NCI-H1105 (cell line): ENCODE measurements around the gene ZNF367.

Experiments used
- DNase-seq: peaks from one replicate; lab custom pipeline; 2025; lab: John Stamatoyannopoulos, UW

Gene ZNF367

DNA sequence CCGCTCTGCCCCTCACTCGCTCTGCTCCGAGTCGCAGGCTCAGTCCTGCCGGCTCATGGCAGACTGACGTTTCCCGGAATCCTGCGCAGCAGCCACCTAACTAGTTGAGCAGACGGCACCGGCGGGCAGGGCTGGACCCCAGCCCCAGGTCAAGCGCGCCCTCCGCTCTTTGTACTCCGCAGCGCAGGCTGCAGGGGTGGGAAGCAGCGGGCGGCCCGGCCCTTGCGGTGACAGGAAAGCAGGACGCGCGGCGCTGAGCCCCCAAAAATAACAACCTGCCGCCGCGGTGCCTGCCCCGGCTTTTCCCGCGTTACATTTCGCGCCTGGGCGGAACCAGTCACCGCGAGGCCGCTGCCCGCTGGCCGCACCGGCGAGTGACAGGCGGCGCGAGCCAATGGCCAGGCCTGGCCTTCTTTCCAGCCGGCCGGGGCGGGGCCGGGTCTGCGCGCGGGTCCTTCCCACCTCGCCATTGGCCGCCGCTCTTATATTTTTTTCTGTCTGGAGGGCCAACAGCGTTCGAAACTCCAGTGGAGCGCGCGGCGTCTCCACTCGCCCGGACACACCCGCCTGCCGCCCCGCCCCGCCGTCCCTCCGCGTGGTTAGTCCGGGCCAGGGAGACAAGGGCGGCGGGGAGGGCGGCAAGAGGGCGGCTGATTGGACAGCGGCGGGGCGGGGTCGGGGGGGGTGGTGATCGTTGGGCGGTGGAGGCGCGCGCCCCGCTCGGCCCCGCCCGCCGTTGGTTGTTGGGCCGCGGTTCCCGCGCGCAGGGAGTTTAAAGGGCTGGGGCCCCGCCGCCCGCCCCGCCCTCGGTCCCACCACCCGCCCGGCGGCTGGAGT lies at the start of gene ZNF367:
TSS of gene ZNF367 (minus strand) at position 288 of the 837 bp plus-strand sequence. CDS start 338 bp downstream, outside the sequence.
- DNase-seq, result peak; percentile 95

DNA sequence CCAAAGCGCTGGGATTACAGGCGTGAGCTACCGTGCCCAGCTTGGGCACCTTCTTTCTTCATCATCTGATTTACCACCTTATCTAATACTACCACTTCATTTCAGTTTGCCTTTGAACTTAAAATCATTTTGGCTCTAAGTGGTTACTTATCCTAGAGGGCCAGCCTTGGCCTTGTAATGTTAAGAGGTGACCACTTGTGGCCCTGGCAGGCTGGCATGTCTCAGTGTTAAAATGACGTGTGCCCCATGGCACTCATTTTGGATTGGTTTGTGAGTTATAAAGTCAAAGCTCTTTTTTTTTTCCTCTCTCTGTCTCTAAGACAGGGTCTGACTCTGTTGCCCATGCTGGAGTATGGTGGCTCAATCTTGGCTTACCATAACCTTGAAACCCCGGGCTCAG lies 49.6 kb upstream of the ZNF367 start:
- no peak for DNase-seq

GRCh38 chr9:96464426-96464825 lies 46.3 kb upstream of the ZNF367 start:
- DNase-seq, result no peak

- no peak for DNase-seq
Measured at GRCh38 chr9:96462541-96462940, 44.4 kb upstream of the ZNF367 start.

- DNase-seq, result no peak
Measured at GRCh38 chr9:96461336-96461735, 43.2 kb upstream of the ZNF367 start.

- DNase-seq, result no peak
Measured at GRCh38 chr9:96460882-96461281, 42.7 kb upstream of the ZNF367 start.

GRCh38 chr9:96460470-96460869 lies 42.3 kb upstream of the ZNF367 start:
- DNase-seq, result no peak

DNA sequence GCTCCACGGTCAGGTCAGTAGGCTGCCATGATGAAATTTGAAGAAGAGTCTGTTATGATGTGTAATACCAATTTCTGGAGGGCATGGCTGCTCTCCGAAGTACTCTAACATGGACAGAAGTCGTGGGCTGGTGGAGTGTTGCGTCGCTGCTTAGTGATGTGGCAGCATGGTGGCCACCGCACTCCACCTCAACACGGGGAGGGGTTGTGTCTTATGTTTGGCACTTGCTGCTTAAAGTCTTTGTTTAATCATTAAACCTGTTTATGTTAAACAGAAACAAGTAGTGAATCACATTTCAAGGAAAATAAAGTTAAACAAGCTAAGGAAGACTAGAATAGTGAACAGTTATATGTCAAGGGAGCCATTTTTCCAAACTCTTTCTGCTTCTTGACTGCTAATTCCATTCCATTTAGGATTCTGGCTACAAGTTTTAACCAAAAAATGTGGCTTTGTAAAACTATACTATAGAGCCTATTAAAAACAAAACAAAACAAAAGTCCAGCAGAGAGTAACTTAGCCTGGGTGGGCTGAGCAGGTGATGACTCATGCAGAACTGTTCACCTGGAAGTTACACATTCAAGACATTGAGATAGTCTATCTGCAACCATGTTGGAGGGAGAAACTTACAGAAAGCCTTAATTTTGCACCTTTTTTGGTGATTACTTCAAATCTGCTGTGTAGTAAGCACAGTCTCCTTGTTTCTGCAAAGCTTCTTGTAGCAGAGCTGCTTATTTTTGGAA lies 41.3 kb upstream of the ZNF367 start:
- no peak for DNase-seq

- no peak for DNase-seq
Measured at GRCh38 chr9:96458226-96458625, 40.1 kb upstream of the ZNF367 start.

DNA sequence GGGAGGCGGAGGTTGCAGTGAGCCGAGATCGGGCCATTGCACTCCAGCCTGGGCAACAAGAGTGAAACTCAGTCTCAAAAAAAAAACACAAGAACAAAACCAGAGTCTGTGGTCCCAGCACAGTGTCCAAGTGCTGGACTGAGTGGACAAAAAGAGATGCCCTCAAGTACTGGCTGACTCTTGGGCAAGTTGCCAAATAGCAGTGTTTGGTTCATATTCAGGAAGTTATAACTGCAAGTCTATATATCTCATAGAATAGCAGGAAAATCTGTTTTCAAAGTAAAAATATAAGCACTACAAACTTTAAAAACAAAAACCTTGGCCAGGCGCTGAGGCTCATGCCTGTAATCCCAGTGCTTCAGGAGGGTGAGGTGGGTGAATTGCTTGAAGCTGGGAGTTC lies 39.1 kb upstream of the ZNF367 start:
- DNase-seq, result no peak

GRCh38 chr9:96453625-96454024 lies 35.5 kb upstream of the ZNF367 start:
- no peak for DNase-seq

- no peak for DNase-seq
Measured at GRCh38 chr9:96450613-96451528, 32.7 kb upstream of the ZNF367 start.

DNA sequence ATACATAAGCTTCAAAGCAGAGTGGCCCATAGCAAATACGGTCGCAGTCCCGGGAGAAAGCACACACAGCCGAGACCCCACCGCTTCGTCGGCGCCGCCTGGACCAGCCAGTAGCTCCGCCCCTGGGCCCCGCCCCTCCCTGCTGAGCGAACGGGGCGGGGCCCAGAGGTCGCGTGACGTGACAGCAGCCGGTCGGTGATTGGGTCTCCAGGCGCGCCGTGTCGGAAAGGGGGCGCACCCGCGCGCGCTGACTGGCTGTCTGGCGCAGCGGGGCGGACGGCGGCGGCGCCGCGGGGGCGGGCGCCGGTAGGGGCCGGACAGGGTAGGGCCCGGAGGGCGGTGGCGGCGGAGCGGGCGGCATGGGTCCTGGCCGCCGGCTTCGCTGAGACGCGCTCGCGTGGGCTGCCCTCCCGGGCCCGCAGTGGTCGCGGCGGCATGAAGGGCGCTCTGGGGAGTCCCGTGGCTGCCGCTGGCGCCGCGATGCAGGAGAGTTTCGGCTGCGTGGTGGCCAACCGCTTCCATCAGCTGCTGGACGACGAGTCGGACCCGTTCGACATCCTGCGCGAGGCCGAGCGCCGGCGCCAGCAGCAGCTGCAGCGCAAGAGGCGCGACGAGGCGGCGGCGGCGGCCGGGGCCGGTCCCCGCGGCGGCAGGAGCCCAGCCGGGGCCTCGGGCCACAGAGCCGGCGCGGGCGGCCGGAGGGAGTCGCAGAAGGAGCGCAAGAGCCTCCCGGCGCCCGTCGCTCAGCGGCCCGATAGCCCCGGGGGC lies 31.9 kb upstream of the ZNF367 start, which contains the start of gene HABP4:
TSS of gene HABP4 (plus strand) at position 325 of the 768 bp plus-strand sequence. CDS start at position 436, 111 bp downstream.
- DNase-seq, result peak; percentile 97

GRCh38 chr9:96449523-96449844 lies 31.3 kb upstream of the ZNF367 start:
- DNase-seq, result no peak

DNA sequence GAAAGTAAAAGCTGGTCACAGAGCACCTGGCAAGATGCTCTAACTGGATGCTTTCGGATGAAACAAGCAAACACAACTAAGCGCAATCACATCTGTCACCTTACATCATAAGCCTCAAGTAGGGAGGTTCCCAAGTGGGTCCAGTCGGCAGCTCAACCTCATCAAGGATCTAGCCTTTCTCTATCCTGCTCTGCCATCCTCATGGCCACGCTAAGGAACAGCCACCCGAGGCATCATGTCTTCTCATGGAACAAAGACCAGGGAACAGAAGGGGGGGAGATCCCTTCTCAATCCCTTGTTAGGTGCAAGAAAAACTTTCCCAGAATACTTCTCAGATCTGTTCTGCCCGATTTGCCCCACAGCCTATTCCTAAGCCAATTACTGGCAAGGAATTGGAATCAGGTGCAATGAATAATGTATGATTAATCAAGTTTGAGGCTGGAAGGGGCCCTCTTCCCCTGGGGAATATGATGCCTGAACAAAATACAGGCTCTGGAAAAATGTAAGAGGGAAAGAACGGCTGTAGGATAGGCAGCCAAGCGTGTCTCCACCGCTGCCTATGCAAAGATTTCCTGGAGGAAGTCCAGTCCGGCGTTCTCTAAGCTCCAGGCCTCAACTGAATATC lies 30.5 kb upstream of the ZNF367 start:
- DNase-seq, result no peak

GRCh38 chr9:96447406-96447805 lies 29.2 kb upstream of the ZNF367 start:
- no peak for DNase-seq

DNA sequence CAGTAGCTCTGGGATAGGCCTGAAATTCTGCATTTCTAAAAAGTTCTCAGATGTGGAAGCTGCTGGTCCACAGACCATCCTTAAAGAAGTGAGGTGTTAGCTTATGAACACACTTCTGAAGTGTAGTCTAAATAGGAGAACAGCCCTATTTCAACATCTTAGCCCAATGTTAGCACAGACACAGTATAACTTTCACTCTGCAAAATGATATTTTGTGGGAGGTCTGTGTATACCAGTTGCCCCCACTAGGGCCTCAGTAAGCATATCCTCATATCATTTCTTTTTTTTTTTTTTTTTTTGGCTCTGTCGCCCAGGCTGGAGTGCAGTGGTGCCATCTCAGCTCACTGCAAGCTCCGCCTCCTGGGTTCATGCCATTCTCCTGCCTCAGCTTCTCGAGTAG lies 24.3 kb upstream of the ZNF367 start:
- no peak for DNase-seq

DNA sequence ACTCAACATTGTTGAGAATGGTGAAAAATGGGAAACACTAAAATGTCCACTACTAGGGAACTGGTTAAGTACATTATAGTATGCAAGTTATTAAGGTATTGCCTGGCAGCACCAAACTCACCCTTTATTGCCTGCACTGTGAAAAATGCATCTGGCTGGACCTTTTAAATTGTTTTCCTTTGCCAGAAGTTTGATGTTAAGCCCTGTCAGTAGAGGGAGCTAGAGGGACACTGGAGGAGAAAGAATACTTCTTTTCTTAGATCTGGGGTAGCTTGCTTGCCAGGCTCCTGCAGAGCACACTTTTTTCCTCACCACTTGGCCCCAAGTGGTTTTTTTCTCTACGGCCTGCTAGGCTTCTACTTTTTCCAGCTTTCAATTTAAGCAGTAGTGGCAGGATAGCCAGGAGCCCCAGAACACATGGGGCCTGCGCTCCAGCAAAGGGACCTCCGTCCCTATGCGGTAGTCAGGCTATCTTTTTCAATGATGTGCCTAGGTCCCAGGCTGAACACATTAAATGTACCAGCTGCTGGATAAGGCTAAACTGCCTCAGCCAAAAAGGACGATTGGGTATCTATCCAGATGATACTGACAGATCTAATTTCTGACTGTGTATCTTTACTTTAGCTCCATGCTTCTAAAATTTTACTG lies 23.8 kb upstream of the ZNF367 start:
- no peak for DNase-seq

- DNase-seq, result no peak
Measured at GRCh38 chr9:96440671-96441199, 22.6 kb upstream of the ZNF367 start.

- DNase-seq, result no peak
Measured at GRCh38 chr9:96437454-96437853, 19.3 kb upstream of the ZNF367 start.
